ENCODE data around the gene EME1. TPM values are rescaled to one million over a fixed set of nuclear protein-coding genes. Genes with fewer than 3 reads are reported as not detected.

EME1 gene
- total RNA-seq, 2 donors from 2014 or later, result 1.8 to 10.1 TPM

GRCh38 chr17:50381260-50381815, 8.3 kb downstream of the EME1 start:
- Histone ChIP-seq H3K27ac (no peak overlapping the region), H3K4me1 (no peaks in the 10 kb centered on the region), H3K36me3 (peaks cover 33% of the 10 kb centered on the region), H3K9ac (ENCODE audit: low read depth in 2 of 2, low read length in 2 of 2) (no peak overlapping the region), H3K9me3 (no peaks in the 10 kb centered on the region), H3K4me3 (no peak overlapping the region), H3K27me3 (no peaks in the 10 kb centered on the region)
- TF ChIP-seq CTCF (IDR thresholded peaks at IDR 0.05), result no peak
- DNase-seq, result no peak
- intact Hi-C loops (cut with DNase I), result no loop called here

- Histone ChIP-seq H3K4me3 (no peak overlapping the region), H3K27ac (no peak overlapping the region), H3K9me3 (no peaks in the 10 kb centered on the region), H3K4me1 (no peaks in the 10 kb centered on the region), H3K9ac (ENCODE audit: low read depth in 2 of 2, low read length in 2 of 2) (no peak overlapping the region), H3K36me3 (peaks cover 39% of the 10 kb centered on the region), H3K27me3 (no peaks in the 10 kb centered on the region)
- intact Hi-C loops (cut with DNase I), result no loop called here
- no peak for TF ChIP-seq CTCF (IDR thresholded peaks at IDR 0.05)
- no peak for DNase-seq
Observed at GRCh38 chr17:50381920-50382319, 8.9 kb downstream of the EME1 start.

GRCh38 chr17:50382931-50383330, 9.9 kb downstream of the EME1 start:
- Histone ChIP-seq H3K27me3 (no peaks in the 10 kb centered on the region), H3K27ac (no peak overlapping the region), H3K4me3 (no peak overlapping the region), H3K36me3 (peaks cover 47% of the 10 kb centered on the region), H3K9me3 (no peaks in the 10 kb centered on the region), H3K4me1 (no peaks in the 10 kb centered on the region), H3K9ac (ENCODE audit: low read depth in 2 of 2, low read length in 2 of 2) (no peak overlapping the region)
- TF ChIP-seq CTCF (IDR thresholded peaks at IDR 0.05), result no peak
- intact Hi-C loops (cut with DNase I), result no loop called here
- DNase-seq, result no peak

- Histone ChIP-seq H3K4me3 (no peak overlapping the region), H3K4me1 (no peaks in the 10 kb centered on the region), H3K27ac (no peak overlapping the region), H3K36me3 (peaks cover 47% of the 10 kb centered on the region), H3K9ac (ENCODE audit: low read depth in 2 of 2, low read length in 2 of 2) (no peak overlapping the region), H3K9me3 (no peaks in the 10 kb centered on the region), H3K27me3 (no peaks in the 10 kb centered on the region)
- intact Hi-C loops (cut with DNase I), result no loop called here
- no peak for TF ChIP-seq CTCF (IDR thresholded peaks at IDR 0.05)
- no peak for DNase-seq
Observed at GRCh38 chr17:50386510-50386909, 13.5 kb downstream of the EME1 start.

GRCh38 chr17:50388728-50389127, 15.7 kb downstream of the EME1 start:
- intact Hi-C loops (cut with DNase I), result no loop called here
- Histone ChIP-seq H3K4me3 (no peak overlapping the region), H3K36me3 (peaks cover 43% of the 10 kb centered on the region), H3K27ac (no peak overlapping the region), H3K4me1 (no peaks in the 10 kb centered on the region), H3K27me3 (no peaks in the 10 kb centered on the region), H3K9me3 (no peaks in the 10 kb centered on the region), H3K9ac (ENCODE audit: low read depth in 2 of 2, low read length in 2 of 2) (no peak overlapping the region)
- DNase-seq, result no peak
- TF ChIP-seq CTCF (IDR thresholded peaks at IDR 0.05), result no peak

Measured in colonic mucosa (tissue), 4 donors.